Right renal cortex interstitium (tissue), 3 donors: ENCODE results near the gene LAMB1. TPM values are rescaled to one million over a fixed set of nuclear protein-coding genes. Genes with fewer than 3 reads are reported as not detected.
"Not testable (repeated sequence)": the region's sequence is repeated elsewhere in the genome, so short reads cannot be mapped to it uniquely, and the experiment has no call there.

Experiments
- DNase-seq, 3 donors: peaks; one replicate each; pipeline ENCODE4 v3.0.0-alpha.2; 2013; ENCODE audit warnings: low read depth in 3 of 3, low spot score in 2 of 3
- polyA plus RNA-seq, 3 donors: library from polyadenylated mRNA; unstranded; fragments of 120-200 nt; gene quantifications; one replicate each; pipeline ENCODE4 v1.2.1, GENCODE V29; 2013; ENCODE audit not compliant: insufficient read length in 3 of 3

The LAMB1 gene
- 100 to 1,000 TPM; 602 to 730 (median 616) TPM for polyA plus RNA-seq

DNA sequence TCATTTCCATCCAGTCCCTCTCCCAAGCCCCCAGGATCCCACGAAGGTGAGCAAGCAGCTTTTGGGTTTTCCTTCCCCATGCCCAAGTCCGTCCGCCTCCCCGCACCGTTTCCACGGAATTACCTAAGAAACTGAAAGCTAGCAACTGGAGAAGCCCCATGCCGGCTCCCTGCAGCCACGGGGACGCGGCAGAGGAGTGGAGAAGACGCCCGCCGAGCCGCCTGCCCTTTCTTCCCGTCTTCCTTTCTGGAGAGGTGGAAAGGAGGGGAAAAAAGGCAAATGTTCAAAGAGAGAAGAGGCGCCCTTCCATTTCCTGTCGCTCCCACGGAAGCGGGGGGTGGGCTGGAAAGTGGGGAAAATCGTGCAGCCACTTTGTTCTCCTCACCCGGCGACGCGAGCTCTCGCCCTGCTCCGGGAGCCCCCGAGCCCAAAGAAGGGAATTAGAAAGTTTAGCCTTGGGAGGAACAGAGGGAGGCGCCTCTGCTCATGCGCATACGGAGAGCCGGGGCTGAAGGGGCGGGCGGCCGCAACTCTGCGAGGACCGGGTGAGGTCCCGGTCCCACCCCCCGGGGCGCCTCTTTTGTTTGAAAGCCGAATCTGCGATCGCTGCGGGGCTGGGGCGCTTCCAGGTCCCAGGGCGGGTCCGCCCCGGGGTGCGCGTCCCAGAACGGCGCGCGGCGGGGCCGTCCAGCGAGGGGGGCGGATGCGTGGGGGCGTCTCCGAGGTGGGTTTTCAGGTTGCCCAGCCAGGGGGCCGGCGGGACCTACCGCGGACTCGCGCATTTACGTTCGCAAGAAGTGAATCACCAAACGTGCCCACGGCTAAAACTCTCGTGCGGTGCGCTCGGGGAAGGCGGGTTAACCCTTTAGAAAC, at the start of gene LAMB1:
Gene LAMB1 (minus strand): TSS at position 436 of the 873 bp plus-strand sequence. CDS start 276 bp downstream, at position 160.
- DNase-seq = no peak

DNA sequence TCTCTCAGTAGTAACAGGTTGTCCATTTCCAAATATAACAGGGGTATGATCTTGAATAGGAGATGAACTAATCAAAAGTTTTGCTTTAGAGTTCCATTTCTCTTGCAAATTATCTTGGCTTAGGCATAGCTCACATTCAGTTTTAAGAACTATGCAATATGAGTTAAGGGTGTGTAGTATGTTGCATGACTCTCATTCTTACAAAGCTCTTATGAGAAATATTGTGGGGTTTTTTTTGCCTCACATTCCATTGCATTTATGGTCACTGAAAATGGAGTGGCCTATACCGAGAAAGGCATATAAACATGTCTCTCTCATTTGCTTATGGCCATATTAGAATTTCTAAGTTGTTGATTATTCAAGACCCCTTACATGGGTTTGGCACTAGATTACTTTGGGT, 48.5 kb upstream of the LAMB1 start:
- DNase-seq = no peak

DNA sequence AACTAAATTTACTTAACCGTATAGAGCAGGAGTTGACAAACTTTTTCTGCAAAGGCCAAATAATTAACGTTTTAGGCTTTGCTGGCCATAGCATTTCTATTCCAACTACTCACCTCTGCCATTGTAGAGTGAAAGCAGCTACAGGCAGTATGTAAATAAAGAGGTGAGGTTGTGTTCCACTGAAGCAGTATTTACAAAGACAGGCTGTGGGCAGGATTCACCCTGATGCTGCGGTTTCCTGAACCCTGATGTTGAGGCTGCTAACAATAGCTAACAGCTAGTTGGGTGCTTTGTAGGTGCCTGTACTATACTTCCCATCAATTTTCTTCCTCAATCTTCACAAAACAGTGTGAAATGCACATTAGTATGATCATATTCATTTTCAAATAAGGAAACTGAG, 47.0 kb upstream of the LAMB1 start:
- no peak for DNase-seq

DNA sequence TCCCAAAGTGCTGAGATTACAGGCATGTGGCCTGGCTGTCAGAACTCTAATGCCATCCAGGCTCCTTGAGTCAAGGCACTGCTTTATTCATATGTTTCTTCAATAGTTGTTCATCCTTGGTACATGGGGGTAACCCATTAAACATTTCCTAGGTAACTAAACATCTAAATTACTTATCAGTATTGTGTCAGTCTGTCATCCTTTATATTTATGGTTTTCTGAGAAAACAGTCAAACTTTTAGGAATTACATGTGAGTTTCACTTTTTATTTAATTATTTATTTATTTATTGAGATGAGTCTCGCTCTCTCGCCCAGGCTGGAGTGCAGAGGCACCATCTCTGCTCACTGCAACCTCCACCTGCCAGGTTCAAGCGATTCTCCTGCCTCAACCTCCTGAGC, 45.5 kb upstream of the LAMB1 start:
- no peak for DNase-seq

DNA sequence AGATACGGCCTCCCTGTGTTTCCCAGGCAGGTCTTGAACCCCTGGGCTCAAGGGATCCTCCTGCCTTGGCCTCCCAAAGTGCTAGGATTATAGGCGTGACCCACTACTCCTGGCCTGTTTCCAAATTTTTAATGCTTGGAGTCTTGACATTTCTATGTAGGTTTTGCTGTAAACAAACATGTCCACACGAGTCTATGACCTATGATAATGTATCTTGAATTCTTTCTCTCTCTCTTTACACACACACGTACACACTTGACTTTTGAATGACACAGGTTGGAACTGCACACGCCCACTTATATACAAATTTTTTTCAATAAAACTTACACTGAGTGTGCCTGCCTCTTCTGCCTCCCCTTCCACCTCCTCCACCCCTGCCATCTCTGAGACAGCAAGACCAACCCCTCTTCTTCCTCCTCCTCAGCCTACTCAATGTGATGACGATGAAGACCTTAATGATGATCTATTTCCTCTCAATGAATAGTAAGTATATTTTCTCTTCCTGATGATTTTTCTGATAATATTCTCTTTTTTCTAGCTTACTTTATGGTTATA, 44.1 kb upstream of the LAMB1 start:
- DNase-seq = no peak

DNA sequence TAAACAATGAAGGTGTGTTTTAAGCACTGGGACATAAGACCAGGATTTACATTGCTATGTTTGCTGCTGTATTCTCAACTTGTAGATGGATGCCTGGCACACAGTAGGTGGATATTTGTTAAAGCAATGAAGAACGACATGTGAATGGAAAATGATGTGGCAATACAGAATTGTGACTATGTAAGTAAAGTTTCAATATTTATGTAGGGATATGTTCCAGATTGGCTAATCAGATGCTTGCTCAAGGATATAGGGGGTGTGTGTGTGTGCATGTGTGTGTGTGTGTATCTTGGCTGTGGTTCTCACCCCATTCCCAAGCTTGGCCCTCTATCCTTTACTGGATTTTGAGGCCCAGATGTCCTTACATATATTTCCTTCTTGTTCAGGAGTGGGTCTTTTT, 42.7 kb upstream of the LAMB1 start:
- no peak for DNase-seq

DNA sequence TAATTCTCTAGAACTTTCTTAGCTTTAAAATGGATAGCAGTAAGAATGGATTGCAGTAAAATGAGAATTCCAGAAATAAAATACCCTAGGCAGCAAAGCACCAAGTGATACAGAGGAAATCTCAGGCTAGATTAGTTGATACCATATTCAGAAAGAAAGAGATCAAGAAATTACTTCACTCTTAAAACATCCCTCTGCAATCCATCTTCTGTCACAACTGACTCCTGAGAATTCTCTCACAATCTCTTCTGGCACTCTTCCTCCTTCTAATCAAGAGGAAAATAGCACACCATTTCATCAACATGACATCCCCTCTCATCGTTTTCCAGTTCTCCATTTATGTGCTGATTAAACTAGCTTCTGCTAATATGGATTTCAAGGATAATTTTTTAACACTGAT, 42.2 kb upstream of the LAMB1 start:
- no peak for DNase-seq

DNA sequence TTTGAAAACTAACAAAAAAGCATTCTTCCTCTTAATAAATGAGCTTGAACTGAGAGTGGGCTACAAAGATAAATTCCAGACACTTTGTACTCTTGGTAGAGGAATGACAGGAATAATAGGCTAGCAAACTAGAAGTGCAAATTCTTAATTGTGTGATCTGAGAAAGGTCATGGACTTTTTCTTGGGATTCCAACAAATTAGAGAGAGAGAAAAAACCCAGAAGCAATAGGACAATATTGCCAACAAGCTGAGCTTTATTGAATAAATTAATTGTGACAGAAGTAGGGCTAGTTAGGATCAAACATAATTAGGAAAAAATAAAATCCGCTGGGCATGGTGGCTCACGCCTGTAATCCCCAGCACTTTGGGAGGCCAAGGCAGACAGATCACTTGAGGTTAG, 41.4 kb upstream of the LAMB1 start:
- no peak for DNase-seq

DNA sequence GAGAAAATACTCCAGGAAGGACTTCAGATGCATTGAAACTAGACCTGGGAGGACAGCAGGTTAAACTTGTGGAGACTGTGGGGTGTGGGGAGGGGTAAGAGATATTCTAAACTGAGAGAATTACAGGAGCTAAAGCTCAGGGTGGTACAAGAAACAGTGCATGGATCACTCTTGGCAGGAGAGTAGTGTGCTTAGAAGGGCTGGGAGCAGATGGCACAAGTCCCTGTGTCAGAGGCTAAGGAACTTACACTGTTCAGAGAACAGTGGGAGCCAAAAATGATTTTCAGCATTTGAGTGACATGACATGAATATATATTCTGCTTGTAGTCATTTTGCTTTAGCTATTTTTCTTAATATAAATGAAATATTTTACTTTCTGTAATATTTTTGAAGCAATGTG, 36.0 kb upstream of the LAMB1 start:
- DNase-seq = no peak

DNA sequence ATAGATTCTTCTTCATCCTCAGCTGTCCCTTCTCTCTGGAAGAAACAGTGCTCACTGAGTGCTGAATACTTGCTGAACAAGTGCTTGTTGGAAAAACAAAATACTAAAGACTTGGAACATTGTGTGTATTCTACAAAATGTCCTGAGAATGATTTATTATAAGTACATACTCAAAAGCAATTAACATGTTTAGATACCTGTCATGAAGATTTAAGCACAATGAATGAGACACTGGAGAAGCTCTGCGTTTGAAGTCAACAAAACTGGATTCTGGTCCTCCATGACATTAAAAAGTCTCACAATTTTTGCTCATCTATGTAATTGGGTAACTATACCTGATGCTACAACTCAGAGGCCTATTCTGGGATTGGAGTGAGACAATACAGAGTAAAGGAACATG, 34.8 kb upstream of the LAMB1 start:
- no peak for DNase-seq

DNA sequence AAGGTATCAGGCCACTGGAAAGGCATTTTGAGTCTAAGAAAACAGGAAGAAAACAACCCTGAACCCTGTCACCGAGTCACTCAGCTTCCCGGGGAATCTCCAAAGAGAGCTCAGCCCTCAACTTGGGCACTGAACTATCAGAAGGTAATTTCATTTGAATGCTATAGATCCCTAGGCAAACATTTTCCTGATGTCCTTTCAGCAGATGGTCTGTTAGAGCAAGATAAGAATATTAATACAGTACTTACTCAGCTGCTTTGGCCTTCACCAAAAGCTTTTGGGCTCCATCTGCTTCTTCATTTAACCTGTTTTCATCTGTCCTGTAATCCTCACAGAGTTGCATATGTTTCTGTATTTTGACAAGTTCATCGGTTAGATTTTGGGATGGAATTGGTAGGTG, 34.2 kb upstream of the LAMB1 start:
- no peak for DNase-seq

DNA sequence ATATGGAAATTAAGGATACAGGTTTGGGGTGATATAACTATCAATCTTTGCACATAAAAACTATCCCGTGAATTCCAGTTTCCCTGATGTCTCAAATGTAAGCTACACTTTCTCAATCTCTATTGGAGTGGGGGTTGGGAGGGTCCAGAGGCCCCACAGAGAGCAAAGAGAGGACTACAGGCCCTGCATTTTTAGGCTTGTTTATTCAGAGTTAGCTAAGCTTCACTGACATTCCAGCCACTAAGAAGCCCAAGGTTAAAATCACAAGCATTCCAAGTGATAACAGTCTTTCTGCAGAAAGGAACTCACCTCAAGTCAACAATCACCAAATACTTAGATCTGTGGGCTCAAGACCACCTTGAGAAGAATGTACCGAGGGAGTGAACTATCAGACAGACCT, 31.6 kb upstream of the LAMB1 start:
- no peak for DNase-seq

DNA sequence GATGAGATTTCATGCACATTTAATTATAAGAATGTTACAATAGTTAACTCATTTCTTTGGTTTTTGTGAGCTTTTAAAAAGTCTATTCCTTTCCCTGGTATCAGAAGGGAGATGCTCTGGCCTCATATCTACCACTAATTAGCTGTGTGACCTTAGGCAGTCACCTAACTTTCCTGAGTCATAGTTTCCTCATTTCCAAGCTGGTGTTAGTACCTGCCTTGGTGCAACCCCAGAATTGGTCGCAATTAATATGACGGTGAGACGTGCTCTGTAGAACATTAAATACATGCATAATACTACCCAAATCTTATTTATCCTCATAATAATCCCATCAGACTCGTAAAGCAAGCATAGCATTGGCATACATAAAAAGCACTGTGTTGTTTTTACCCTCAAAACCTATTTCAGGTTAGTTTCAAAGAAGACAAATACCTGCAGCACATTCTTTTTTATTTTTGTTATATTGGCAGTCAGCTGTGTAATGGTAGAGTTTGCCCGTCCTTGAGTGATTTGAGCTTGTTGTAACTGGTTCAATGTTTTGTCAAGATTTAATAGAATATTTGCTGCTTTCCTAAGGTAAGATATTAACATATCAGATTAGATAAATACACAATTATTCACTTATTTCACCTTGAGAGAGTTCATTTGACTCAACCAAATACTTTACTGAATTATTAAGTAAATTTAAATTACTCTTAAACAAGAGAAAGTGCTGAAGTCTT, 31.0 kb upstream of the LAMB1 start:
- no peak for DNase-seq

DNA sequence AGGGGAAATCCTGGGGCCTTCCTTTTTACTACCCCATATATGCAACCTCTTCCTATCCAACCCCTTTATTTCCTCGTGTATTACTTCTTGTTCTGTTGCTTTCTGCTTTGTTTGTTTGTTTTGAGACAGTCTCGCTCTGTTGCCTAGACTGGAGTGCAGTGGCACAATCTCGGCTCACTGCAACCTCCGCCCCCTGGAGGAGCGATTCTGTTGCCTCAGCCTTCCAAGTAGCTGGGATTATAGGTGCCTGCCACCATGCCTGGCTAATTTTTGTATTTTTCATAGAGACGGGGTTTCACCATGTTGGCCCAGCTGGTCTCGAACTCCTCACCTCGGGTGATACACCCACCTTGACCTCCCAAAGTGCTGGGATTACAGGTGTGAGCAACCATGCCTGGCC, 30.3 kb upstream of the LAMB1 start:
- DNase-seq = not testable (repeated sequence)

DNA sequence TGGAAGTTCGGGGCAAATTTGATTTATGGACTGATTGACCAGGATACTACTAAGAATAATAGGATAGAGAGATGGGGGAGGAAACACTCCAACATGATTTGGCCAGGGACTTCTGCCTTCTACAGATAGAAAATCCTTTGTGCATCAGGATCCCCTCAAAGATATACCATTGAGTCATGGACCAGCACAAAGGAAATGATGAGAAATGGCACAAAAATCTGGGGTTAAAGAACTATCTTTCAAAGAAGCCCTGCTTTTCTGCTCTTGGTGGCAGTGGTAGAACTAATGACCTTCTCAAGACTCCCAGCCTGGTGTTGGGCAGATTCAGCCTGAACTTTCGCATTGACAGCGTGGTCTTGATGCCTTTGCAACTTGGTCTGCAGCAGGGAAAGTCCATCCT, 27.6 kb upstream of the LAMB1 start:
- no peak for DNase-seq

DNA sequence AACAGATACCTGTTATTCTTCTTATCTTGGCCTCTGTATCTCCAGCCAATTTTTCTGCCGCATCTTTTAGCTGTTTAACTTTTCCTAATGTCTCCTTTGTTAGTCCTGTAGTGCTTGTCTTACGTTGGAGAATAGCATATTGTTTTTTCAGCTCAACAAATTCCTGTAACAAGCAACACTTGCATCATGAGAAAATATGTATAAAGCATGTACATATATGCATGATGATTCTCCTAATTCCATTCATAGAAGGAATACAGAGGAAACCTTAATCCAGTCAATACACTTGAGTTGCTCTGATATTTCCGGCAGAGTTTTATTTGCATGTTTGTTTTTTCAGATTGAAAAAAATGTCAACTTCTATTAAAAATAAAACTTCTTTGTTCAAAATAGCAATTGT, 26.1 kb upstream of the LAMB1 start:
- DNase-seq = no peak

DNA sequence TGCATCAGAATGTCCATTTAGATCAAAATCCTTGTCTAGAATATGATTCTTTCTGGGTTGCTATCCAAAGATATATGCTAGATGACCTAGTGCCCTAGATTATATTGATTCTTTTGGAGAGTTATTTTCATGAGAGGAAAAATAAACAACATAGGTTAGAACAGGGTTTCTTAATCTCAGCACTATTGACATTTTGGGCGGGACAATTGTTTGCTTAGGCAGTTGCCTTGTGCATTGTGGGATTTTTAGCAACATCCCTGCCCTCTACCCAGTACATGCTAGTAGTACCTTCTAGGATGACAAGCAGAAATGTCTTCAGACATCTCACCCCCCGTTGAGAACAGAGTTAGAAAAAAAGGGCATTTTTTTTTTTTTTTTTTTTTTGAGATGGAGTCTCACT, 25.1 kb upstream of the LAMB1 start:
- DNase-seq = no peak

DNA sequence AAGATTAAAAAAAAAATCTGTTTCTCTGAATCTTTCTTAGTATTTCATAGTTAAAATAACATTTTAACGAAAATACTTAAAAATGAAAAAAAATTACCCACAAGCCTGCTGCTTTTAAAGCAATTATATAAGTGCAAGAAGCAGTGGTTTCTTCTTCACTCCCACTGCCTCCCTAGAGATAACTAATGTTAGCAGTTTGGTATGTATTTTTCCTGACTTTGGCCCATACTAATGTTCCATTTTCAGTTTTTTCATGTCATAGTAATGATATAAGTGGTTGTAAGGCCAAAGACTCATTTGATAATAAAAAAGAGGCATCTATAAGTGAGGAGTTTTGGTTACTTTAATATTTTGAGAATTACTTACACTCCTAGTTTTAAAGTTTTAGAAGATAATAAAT, 24.3 kb upstream of the LAMB1 start:
- no peak for DNase-seq

DNA sequence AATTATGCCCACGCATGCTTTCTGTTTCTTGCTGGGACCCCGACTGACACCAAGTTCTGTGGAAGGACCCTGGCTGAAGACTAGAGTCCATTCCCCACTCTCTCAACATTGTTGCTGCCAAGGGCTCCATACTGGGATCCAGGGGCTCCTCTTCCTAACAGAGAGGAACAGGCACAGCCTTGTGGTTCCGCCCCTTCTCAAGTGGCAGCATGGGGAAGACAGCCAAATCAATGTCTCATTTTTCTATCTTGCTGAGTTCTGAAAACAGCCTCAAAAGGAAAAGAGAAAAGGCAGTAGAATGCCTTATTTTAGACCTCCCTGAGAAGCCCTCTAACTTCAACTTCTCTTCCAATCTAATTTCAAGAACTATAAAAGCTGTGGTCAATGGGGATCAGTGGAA, 23.7 kb upstream of the LAMB1 start:
- no peak for DNase-seq

DNA sequence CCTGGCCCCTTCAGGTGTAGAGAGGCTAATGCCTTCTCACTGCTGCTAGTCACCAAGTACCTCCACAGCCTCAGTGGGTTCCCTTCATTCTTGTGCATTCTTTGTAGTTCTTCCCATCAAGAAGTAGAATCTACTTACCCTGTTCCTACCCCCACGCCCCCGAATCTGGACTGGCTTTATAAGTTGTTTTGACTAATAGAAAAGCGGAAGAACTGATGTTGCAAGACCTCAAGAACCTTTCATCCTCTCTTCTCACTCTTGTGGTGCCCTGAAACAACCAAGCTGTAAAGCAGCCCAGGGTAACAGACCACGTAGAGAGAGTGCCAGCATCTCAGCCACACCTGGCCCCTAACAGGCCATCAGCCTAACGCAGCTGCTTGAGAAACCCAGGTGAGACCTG, 23.2 kb upstream of the LAMB1 start:
- DNase-seq = no peak

DNA sequence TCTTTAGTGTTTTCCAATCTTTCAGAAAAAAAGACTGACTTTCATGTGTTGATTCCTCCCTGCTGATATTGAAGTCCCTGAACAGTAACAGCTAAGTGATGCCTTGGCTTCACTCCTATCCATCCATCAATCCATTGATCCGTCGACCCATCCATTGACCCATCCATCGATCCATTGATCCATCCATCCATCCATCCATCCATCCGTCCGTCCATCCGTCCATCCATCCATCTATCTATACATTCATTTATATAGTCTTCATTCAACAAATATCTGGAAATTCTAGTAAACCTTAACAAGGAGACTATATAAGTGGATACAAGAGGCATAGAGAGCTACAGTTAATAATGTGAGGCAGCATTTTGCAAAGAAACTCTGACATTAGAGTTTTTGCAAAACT, 21.6 kb upstream of the LAMB1 start:
- DNase-seq = no peak

DNA sequence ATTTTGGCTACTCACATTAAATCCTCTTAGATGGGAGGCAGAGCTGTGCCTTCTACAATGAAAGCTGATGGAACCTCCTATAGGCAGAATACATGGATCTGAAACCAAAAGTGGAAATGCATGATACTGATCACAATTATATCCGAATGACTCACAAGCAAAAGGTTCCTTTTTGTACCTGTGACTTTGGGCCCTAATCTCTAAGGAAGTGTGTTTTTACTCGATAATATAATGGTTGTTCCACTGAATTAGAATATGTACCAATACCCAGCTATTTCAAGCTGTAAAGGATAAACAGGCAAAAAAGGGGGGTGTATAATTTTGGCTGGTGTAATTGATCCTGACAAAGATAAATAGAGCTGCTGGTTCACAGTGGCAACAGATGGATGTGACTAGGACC, 17.6 kb upstream of the LAMB1 start:
- DNase-seq = no peak
